Adrenal gland (tissue), 12 donors: Measurements from ENCODE around the gene GSTCD. TPM values are rescaled to one million over a fixed set of nuclear protein-coding genes. Genes with fewer than 3 reads are reported as not detected.
"Not testable (repeated sequence)": the region's sequence is repeated elsewhere in the genome, so short reads cannot be mapped to it uniquely, and the experiment has no call there.

Experiments used
- DNase-seq, 7 donors: peaks; one replicate each; pipeline ENCODE4 v3.0.0-alpha.2; 2019 to 2020
- H3K27ac ChIP-seq, 5 donors: fragments of 200-600 bp; sonication (generic) in 4 of 5; 1 replicate in 3 of 5; 2 replicates in 2 of 5; pipeline versions ENCODE4 v1.5.1 to v1.8.0; 2016 to 2020; ENCODE audit warnings: mild to moderate bottlenecking in 1 of 5
- H3K27me3 ChIP-seq: fragments of 200-600 bp; 2 replicates; pipeline ENCODE4 v1.8.0; 2021
- H3K36me3 ChIP-seq, 2 donors: fragments of 200-600 bp; replicated peaks in 1 of 2; 1 replicate in 1 of 2; 2 replicates in 1 of 2; pipeline versions ENCODE4 v1.5.1 to v1.8.0; 2018 to 2022
- H3K4me1 ChIP-seq, 2 donors: fragments of 200-600 bp; replicated peaks in 1 of 2; 1 replicate in 1 of 2; 2 replicates in 1 of 2; pipeline versions ENCODE4 v1.5.1 to v1.8.0; 2018 to 2021
- H3K4me3 ChIP-seq, 4 donors: fragments of 200-600 bp; sonication (generic) in 3 of 4; one replicate each; pipeline ENCODE4 v1.5.1; 2016 to 2018
- H3K9me3 ChIP-seq, 3 donors: fragments of 200-600 bp; sonication (generic) in 1 of 3; replicated peaks in 1 of 3; 1 replicate in 2 of 3; 2 replicates in 1 of 3; pipeline versions ENCODE4 v1.5.1 to v1.8.0; 2016 to 2021
- CTCF ChIP-seq, 6 experiments: fragments of 450-650 bp in 4 of 6; fragments of 200-600 bp in 2 of 6; sonication (generic) in 1 of 6; IDR thresholded peaks; 1 replicate in 5 of 6; 2 replicates in 1 of 6; pipeline versions ENCODE4 v1.5.1 to v1.8.0; 2016 to 2021; ENCODE audit warnings: antibody characterized with exemption in 6 of 6, mild to moderate bottlenecking in 2 of 6, moderate library complexity in 1 of 6
- POLR2A ChIP-seq, 2 donors: fragments of 450-650 bp; IDR thresholded peaks; one replicate each; pipeline ENCODE4 v1.6.1; 2017; ENCODE audit warnings: antibody characterized with exemption in 2 of 2, mild to moderate bottlenecking in 2 of 2, moderate library complexity in 1 of 2
- WGBS, 4 donors: extraction: QIAGEN DNeasy Blood & Tissue Kit in 2 of 4; methylation state at CpG; one replicate each; pipeline versions ENCODE4 v1.1.5 to v1.1.7; 2013 to 2017; 5-methylcytosine and 5-hydroxymethylcytosine counted together
- intact Hi-C, 2 donors: fragments of 100-400 bp; cut with DNase I; formaldehyde crosslinking; loops; one replicate each; pipeline versions ENCODE4 v1.14.1 to v1.15.0; 2022 to 2023
- polyA plus RNA-seq, 3 donors: library from polyadenylated mRNA; stranded (reverse); fragments of 200-250 nt in 2 of 3; fragments of 350-450 nt in 1 of 3; fragmentation: Illumina TruSeq in 1 of 3; extraction: RNeasy Lipid Tissue Mini Kit (QIAGEN cat#74804) in 1 of 3; gene quantifications; one replicate each; pipeline ENCODE4 v1.2.3, GENCODE V29; 2013 to 2014
- total RNA-seq, 9 donors: library from RNA; depleted of rRNA in 4 of 9; stranded (reverse); fragments of >200 nt in 4 of 9; fragments of 120-200 nt in 1 of 9; fragmentation: NEBNext Ultra II Directional in 1 of 9; extraction: Animal tissue kit (Norgen Biotek cat#: 25700) in 1 of 9; gene quantifications; one replicate each; pipeline versions ENCODE4 v1.1.0 to v1.2.4, GENCODE V29; 2013 to 2023
- donor health status: healthy with polysubstance abuse.
- donor health status: Bipolar disorder and iron deficiency.
- donor health status: DM: yes; HTN: yes; CAD: no.
- donor health status: DM: no; HTN: no; CAD: no.
- donor health status: DM: no; HTN: no; CAD: no.
- donor health status: DM: yes; HTN: yes; CAD: no.

The GSTCD gene
- total and polyA plus RNA-seq, 12 donors = 0.88 to 13.8 (median 6.7) TPM

- Histone ChIP-seq H3K36me3 (no peaks in the 10 kb centered on the region), H3K9me3 (no peaks in the 10 kb centered on the region), H3K4me3 (no peak overlapping the region), H3K27me3 (no peaks in the 10 kb centered on the region), H3K4me1 (no peaks in the 10 kb centered on the region), H3K27ac (no peak overlapping the region)
- no peak for DNase-seq
- intact Hi-C loops = no loop called here
- 39 to 42% (median 40%) methylated on average over 2 of the region's 2 CpGs for WGBS, 4 donors
- TF ChIP-seq CTCF (IDR thresholded peaks at IDR 0.05) (no peak), POLR2A (IDR thresholded peaks at IDR 0.05) (no peak)
Measured at GRCh38 chr4:105677709-105678108, 30.9 kb upstream of the GSTCD start.

- no peak overlapping the region for H3K4me3 ChIP-seq
- WGBS, 4 donors = 36 to 58% (median 46%) methylated on average over 2 of the region's 2 CpGs
- H3K9me3 ChIP-seq = no peaks in the 10 kb centered on the region
- TF ChIP-seq CTCF (IDR thresholded peaks at IDR 0.05) (no peak), POLR2A (IDR thresholded peaks at IDR 0.05) (no peak)
- no peak overlapping the region for H3K27ac ChIP-seq
- H3K36me3 ChIP-seq = no peaks in the 10 kb centered on the region
- no peaks in the 10 kb centered on the region for H3K4me1 ChIP-seq
- no peak for DNase-seq
- intact Hi-C loops = no loop called here
- no peaks in the 10 kb centered on the region for H3K27me3 ChIP-seq
Measured at GRCh38 chr4:105679186-105679585, 29.4 kb upstream of the GSTCD start.

GRCh38 chr4:105683038-105683437 lies 25.5 kb upstream of the GSTCD start:
- TF ChIP-seq CTCF (IDR thresholded peaks at IDR 0.05) (no peak), POLR2A (IDR thresholded peaks at IDR 0.05) (no peak)
- WGBS, 4 donors = 89 to 97% (median 95%) methylated on average over 4 of the region's 4 CpGs
- intact Hi-C loops = no loop called here

GRCh38 chr4:105686571-105686970 lies 22.0 kb upstream of the GSTCD start:
- WGBS, 4 donors = 91 to 99% (median 95%) methylated on average over 2 of the region's 2 CpGs
- H3K27me3 ChIP-seq = no peaks in the 10 kb centered on the region
- TF ChIP-seq CTCF (IDR thresholded peaks at IDR 0.05) (no peak), POLR2A (IDR thresholded peaks at IDR 0.05) (no peak)
- no peaks in the 10 kb centered on the region for H3K9me3 ChIP-seq
- H3K27ac ChIP-seq = no peak overlapping the region
- no peaks in the 10 kb centered on the region for H3K4me1 ChIP-seq
- intact Hi-C loops = no loop called here
- no peak overlapping the region for H3K4me3 ChIP-seq
- no peak for DNase-seq
- peaks cover 0 to 36% of the 10 kb centered on the region in 2 donors for H3K36me3 ChIP-seq

More at GRCh38 chr4:105683038-105683437, 25.5 kb upstream of the GSTCD start:
- DNase-seq = no peak
- Histone ChIP-seq H3K36me3 (peaks cover 0 to 20% of the 10 kb centered on the region in 2 donors), H3K4me1 (no peaks in the 10 kb centered on the region), H3K9me3 (no peaks in the 10 kb centered on the region), H3K27me3 (no peaks in the 10 kb centered on the region), H3K27ac (no peak overlapping the region), H3K4me3 (no peak overlapping the region)

GRCh38 chr4:105694812-105695211 lies 13.8 kb upstream of the GSTCD start:
- whole genome bisulfite sequencing, 4 donors = 96 to 100% (median 97%) methylated on average over 5 of the region's 5 CpGs
- H3K27ac ChIP-seq, H3K4me3 ChIP-seq, DNase-seq, H3K9me3 ChIP-seq, H3K4me1 ChIP-seq, intact Hi-C loops, H3K27me3 ChIP-seq: not testable (repeated sequence)
- peaks cover 0 to 29% of the 10 kb centered on the region in 2 donors for H3K36me3 ChIP-seq

GRCh38 chr4:105695832-105696231 lies 12.8 kb upstream of the GSTCD start:
- H3K27ac ChIP-seq, H3K4me3 ChIP-seq, H3K9me3 ChIP-seq, intact Hi-C loops, DNase-seq, H3K4me1 ChIP-seq, H3K27me3 ChIP-seq: not testable (repeated sequence)
- WGBS, 4 donors = 89 to 98% (median 94%) methylated on average over 8 of the region's 8 CpGs
- peaks cover 0 to 29% of the 10 kb centered on the region in 2 donors for H3K36me3 ChIP-seq
